Measurements from ENCODE around the gene UBE2J1. TPM values are rescaled to one million over a fixed set of nuclear protein-coding genes. Genes with fewer than 3 reads are reported as not detected.

The UBE2J1 gene
- total RNA-seq, 1 experiment from 2014 or later: 45.5 TPM

DNA sequence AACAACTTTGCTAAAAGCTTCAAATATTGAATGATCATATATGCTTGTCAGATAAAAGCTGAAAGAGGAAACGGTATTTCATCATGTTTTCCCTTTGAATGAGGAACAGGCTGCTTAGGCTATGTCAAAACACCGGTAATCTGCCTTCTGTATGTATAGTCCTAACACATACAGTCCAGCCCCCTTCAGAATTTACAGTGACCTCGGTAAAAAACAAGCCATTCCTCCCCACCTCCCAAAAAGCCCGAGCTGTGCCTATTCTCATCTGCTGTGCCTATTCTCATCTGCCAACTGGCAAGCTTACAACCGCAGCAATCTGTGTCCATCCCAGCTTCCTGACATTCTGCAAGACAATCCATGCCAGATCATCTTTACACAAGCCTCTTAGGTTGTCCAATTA, 26.8 kb upstream of the UBE2J1 start:
- Histone ChIP-seq H3K4me3 (no peak overlapping the region), H3K27ac (no peak overlapping the region), H3K36me3 (no peaks in the 10 kb centered on the region), H3K9me3 (replicated peaks) (no peaks in the 10 kb centered on the region), H3K27me3 (replicated peaks) (peaks cover 18% of the 10 kb centered on the region), H3K4me1 (replicated peaks) (no peaks in the 10 kb centered on the region)
- no peak for DNase-seq (ENCODE audit: low read depth in 1 of 2, low spot score in 2 of 2)

DNA sequence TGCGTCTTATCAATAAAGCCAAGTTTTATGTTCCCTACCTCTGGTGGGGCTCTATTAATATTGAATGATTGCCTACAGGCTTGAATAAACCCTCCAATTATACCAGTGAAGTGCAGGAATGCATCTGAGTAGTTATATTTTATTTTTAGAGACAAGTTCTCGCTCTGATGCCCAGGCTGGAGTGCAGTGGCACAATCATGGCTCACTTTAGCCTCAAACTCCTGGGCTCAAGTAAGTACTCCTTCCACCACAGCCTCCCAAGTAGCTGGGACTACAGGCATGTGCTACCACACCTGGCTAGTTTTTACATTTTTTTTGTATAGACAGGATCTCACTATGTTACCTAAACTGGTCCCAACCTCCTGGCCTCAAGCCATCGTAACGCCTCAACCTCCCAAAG, 26.1 kb upstream of the UBE2J1 start:
- H3K27ac ChIP-seq: no peak overlapping the region

DNA sequence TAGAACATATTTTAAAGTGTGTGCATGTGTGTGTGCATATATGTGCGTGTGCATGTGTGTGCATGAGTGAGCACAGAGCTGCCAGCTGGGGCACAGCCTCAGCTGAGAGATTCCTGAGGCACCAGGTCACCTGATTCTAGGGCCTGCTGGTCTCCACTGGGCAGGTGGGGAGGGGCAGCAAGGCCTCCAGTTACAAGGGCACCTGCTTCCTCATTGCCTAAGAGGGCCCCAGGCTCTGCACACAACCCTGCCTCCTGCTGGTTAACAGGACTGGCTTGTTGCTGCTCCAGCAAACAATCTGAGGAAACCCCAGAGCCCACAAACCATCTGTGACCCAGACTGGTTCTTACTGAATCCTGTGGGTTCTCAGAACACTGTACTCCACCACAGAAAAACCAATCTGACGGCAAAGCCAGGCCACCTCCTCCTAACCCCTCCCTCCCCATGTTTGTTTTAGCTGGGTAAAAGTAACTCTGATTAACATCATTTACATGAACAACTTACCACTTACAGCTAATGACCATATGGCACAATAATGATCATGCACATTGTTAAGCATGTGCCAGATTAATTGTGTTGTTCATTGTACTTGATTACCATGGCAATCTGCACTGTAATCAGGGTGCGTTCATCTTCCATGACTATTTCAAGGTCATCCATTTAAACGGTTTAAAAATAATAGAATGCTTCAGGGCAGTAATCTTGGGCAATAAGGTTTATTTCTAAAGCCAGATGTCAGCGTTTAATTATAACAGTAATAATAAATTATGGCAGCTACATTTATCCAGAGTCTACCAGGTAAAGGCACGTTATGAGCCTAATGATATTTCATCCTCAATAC, 23.1 kb upstream of the UBE2J1 start:
- H3K9me3 ChIP-seq (replicated peaks): no peaks in the 10 kb centered on the region
- no peaks in the 10 kb centered on the region for H3K4me1 ChIP-seq (replicated peaks)
- H3K4me3 ChIP-seq: no peak overlapping the region
- peaks cover 8% of the 10 kb centered on the region for H3K27me3 ChIP-seq (replicated peaks)
- no peak overlapping the region for H3K27ac ChIP-seq
- DNase-seq (ENCODE audit: low read depth in 1 of 2, low spot score in 2 of 2): no peak
- no peaks in the 10 kb centered on the region for H3K36me3 ChIP-seq

More for the DNA sequence above, 26.1 kb upstream of the UBE2J1 start:
- Histone ChIP-seq H3K27me3 (replicated peaks) (peaks cover 18% of the 10 kb centered on the region), H3K4me1 (replicated peaks) (no peaks in the 10 kb centered on the region), H3K9me3 (replicated peaks) (no peaks in the 10 kb centered on the region), H3K4me3 (no peak overlapping the region), H3K36me3 (no peaks in the 10 kb centered on the region)
- DNase-seq (ENCODE audit: low read depth in 1 of 2, low spot score in 2 of 2): no peak

DNA sequence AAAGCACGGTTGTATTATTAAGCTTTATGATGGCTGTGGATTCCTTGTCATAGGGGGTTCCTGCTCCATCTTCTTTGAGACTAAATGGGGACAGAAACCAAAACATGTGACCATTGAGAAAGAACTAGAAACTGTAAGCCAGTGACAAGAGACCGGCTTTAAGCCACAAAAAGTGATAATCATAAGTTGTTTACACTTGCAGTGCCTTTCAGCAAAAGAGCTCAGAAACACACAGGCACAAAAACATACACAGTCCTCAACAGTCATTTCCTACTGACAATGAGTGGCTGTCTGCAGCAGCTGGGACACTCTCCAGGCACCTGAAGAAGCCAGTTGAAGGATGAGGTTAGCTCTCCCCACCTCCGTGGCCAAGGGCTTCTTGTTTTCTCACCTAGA, 20.0 kb upstream of the UBE2J1 start:
- Histone ChIP-seq H3K27me3 (replicated peaks) (peaks cover 7% of the 10 kb centered on the region; the same call in 1 of the 2 replicates), H3K9me3 (replicated peaks) (no peaks in the 10 kb centered on the region)
- DNase-seq (ENCODE audit: low read depth in 1 of 2, low spot score in 2 of 2): no peak

DNA sequence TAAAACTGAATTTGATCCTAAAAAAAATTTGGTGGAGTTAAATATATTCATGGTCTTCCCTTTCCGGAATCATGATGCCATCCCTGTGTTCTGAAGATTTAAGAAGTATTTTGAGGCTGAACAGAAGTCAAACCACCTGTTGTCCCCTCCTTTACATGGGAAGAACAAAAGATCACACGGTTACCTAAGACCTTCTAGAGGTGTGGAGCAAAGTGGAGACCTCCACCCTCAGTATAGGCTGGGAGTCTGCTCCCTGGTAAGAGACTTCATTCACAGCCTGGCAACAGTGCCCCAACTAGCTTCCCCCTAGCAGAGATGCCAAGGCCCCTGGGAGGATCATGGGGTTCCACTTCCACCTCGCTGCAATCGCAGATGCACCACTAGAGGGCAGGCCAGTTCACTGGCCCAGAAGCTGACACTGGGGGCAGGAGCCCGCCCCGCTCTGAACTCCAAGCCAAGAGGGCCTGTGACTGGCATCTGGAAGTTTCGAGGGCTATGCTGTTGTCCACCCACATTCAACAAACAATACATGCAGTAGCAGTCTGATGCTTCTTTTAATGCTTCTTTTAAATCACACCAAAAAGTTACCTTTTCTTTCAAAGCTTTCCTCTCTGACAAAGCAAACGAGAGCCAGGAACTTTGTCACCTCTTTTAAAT, 19.5 kb upstream of the UBE2J1 start:
- no peaks in the 10 kb centered on the region for H3K36me3 ChIP-seq
- H3K9me3 ChIP-seq (replicated peaks): no peaks in the 10 kb centered on the region
- no peaks in the 10 kb centered on the region for H3K4me1 ChIP-seq (replicated peaks)
- peak; percentile 44 to 71 for DNase-seq (ENCODE audit: low read depth in 1 of 2, low spot score in 2 of 2)
- H3K27ac ChIP-seq: no peak overlapping the region
- H3K27me3 ChIP-seq (replicated peaks): peaks cover 7% of the 10 kb centered on the region; the same call in 1 of the 2 replicates
- no peak overlapping the region for H3K4me3 ChIP-seq

More for the DNA sequence above, 20.0 kb upstream of the UBE2J1 start:
- no peak overlapping the region for H3K27ac ChIP-seq
- no peaks in the 10 kb centered on the region for H3K36me3 ChIP-seq
- H3K4me3 ChIP-seq: no peak overlapping the region
- no peaks in the 10 kb centered on the region for H3K4me1 ChIP-seq (replicated peaks)

DNA sequence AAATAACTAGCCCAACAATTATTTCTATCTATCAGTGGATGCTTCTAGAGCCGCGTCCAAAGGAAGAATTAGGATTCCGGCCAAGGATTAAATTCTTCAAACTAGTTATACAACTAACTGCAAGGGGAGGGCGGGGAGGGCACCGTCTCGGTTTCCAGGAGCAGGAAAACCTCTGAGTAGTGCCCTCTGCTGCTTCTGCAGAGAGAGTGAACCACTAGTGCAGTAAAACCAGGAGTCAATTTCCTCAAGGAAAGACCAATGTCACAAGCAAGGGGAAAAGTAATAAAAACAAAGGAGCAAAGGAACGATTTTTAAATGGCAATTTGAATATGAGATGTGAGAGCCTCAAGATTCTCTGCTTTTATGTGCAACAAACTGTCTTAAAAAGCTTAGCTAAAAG, 16.5 kb upstream of the UBE2J1 start:
- Histone ChIP-seq H3K36me3 (no peaks in the 10 kb centered on the region), H3K4me3 (no peak overlapping the region), H3K4me1 (replicated peaks) (no peaks in the 10 kb centered on the region), H3K27me3 (replicated peaks) (no peaks in the 10 kb centered on the region), H3K9me3 (replicated peaks) (no peaks in the 10 kb centered on the region), H3K27ac (no peak overlapping the region)
- DNase-seq (ENCODE audit: low read depth in 1 of 2, low spot score in 2 of 2): no peak

DNA sequence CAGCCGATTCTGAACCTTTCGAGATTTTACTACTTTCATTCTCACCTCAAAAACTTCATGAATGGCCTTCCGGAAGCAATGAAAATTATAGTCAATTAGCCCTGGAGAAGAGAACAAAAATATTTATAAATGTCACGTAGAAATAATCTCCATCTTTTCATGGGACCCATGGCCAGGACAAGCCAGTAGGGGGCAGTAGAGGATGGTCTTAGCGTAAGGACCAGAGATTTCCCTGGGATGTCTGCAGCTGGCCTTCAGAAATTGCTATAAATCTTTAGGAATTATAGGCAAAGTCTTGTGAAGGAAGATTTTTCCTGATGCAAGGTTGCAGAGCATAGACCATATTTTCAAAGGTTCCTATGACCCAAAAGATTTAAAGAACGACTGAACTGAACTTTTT, 15.6 kb upstream of the UBE2J1 start:
- H3K36me3 ChIP-seq: no peaks in the 10 kb centered on the region
- no peak overlapping the region for H3K27ac ChIP-seq
- DNase-seq (ENCODE audit: low read depth in 1 of 2, low spot score in 2 of 2): peak; percentile 27 to 59
- H3K27me3 ChIP-seq (replicated peaks): no peaks in the 10 kb centered on the region
- no peak overlapping the region for H3K4me3 ChIP-seq
- H3K4me1 ChIP-seq (replicated peaks): no peaks in the 10 kb centered on the region
- no peaks in the 10 kb centered on the region for H3K9me3 ChIP-seq (replicated peaks)

DNA sequence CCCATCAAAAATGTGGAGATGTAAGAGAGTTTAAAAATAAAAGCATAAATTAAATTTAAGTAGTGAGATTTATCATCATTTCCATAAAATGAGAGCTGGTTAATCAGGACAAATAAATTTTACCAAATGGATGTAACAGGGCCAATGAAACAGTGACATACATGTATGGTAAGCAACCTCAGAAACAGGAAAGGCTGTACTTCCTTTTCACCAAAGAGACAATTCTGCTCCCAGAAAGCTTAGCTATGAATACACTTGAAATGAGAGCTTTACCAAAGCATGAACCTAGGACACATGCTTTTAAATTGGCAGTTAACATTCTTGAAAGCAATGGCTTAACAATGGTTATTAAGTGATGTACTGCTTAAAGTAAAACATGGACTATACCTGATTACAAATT, 12.1 kb upstream of the UBE2J1 start:
- no peak overlapping the region for H3K27ac ChIP-seq
- no peak for DNase-seq (ENCODE audit: low read depth in 1 of 2, low spot score in 2 of 2)

DNA sequence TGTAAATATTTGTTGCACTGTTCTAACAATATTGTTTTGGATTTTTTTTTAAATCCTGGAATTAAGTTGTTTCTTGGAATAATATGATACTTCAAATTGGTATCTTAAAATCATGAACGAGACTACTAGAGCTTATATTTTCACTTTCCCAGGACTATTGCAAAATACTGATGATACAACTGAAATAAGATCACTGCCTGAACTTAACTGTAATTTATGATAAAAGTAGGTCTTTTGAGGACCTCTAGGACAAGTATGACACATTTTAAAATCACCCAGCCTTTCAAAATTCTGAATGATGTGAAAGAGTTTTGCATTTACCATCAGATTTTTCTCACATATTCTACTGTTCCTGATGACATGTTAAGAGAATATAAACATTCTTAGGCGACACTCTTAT, 8.6 kb upstream of the UBE2J1 start:
- DNase-seq (ENCODE audit: low read depth in 1 of 2, low spot score in 2 of 2): no peak
- Histone ChIP-seq H3K27ac (no peak overlapping the region), H3K9me3 (replicated peaks) (no peaks in the 10 kb centered on the region)

More for the DNA sequence above, 12.1 kb upstream of the UBE2J1 start:
- Histone ChIP-seq H3K27me3 (replicated peaks) (no peaks in the 10 kb centered on the region), H3K9me3 (replicated peaks) (no peaks in the 10 kb centered on the region), H3K36me3 (no peaks in the 10 kb centered on the region), H3K4me1 (replicated peaks) (no peaks in the 10 kb centered on the region), H3K4me3 (no peak overlapping the region)

DNA sequence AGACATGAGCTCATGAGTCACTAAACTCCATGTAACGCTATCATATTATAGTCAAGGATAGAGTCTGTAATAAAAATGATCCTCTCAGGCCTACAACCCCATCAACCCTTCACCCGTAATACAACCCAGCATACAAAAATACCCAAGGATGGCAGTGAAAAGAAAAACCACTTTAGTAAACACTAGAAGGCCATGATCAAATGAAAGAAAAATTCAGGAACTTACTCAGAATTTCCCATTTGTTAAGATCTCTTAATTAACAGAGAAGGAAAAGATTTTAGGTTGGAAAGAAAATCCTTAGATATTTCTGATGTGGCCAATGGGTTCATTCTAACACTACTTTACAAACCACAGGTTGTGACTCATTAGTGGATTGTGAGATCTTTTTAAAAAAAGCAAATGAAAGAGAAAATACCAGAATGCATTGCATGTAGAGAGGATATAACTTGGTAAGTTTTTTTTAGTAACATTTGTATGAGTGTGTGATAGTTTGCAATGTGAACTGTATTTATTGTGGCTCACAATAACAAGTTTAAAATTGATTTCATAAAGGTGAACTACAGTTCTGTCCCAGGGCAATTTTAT, 8.0 kb upstream of the UBE2J1 start:
- Histone ChIP-seq H3K27ac (no peak overlapping the region), H3K27me3 (replicated peaks) (no peaks in the 10 kb centered on the region), H3K9me3 (replicated peaks) (no peaks in the 10 kb centered on the region), H3K4me1 (replicated peaks) (no peaks in the 10 kb centered on the region), H3K4me3 (no peak overlapping the region), H3K36me3 (no peaks in the 10 kb centered on the region)
- no peak for DNase-seq (ENCODE audit: low read depth in 1 of 2, low spot score in 2 of 2)

More for the DNA sequence above, 8.6 kb upstream of the UBE2J1 start:
- Histone ChIP-seq H3K27me3 (replicated peaks) (no peaks in the 10 kb centered on the region), H3K4me3 (no peak overlapping the region), H3K36me3 (no peaks in the 10 kb centered on the region), H3K4me1 (replicated peaks) (no peaks in the 10 kb centered on the region)

DNA sequence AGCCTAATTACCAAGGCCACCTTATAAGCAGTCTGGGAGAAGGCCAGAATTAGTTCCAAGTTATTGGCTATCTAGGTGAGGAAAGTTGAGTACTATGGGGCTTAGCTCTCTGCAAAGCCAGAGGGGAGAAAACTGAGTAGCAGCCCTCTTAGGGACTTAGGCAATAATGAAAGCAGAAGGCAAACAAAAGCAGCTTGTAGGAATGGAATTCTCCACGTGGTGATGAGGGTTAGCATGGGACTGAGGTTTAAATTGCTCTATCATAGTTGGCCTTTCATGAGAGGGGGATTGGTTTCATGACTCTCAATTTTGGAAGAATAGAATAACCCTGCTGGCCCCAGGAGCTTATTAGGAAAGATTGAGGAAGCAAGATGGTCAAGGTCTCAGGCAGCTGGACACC, 7.0 kb upstream of the UBE2J1 start:
- H3K27ac ChIP-seq: no peak overlapping the region
- no peaks in the 10 kb centered on the region for H3K4me1 ChIP-seq (replicated peaks)
- no peaks in the 10 kb centered on the region for H3K9me3 ChIP-seq (replicated peaks)
- DNase-seq (ENCODE audit: low read depth in 1 of 2, low spot score in 2 of 2): no peak
- H3K4me3 ChIP-seq: no peak overlapping the region
- H3K36me3 ChIP-seq: no peaks in the 10 kb centered on the region
- H3K27me3 ChIP-seq (replicated peaks): no peaks in the 10 kb centered on the region

DNA sequence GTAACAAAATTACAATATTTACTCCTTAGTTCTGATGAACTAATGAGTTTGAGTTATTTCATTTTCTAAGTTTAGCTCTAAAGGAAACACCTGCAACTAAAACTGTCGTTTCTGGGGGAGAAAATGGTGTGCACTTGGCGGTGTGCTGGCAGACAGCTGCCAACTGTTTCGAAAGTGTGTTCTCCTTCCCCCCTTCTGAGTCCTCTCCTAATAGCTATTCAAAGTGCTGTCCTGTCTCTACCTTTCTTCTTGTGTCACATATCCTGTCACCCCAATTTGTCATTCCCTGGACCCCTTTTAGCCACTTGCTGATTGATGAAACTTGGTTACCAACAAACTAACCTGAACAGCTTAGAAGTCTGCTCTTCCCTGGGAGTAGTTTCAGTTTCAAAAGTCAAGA, 4.9 kb upstream of the UBE2J1 start:
- no peaks in the 10 kb centered on the region for H3K9me3 ChIP-seq (replicated peaks)
- H3K27me3 ChIP-seq (replicated peaks): no peaks in the 10 kb centered on the region
- no peak overlapping the region for H3K4me3 ChIP-seq
- H3K27ac ChIP-seq: no peak overlapping the region
- peaks cover 8% of the 10 kb centered on the region for H3K4me1 ChIP-seq (replicated peaks)
- DNase-seq (ENCODE audit: low read depth in 1 of 2, low spot score in 2 of 2): no peak
- H3K36me3 ChIP-seq: peaks cover 7% of the 10 kb centered on the region

DNA sequence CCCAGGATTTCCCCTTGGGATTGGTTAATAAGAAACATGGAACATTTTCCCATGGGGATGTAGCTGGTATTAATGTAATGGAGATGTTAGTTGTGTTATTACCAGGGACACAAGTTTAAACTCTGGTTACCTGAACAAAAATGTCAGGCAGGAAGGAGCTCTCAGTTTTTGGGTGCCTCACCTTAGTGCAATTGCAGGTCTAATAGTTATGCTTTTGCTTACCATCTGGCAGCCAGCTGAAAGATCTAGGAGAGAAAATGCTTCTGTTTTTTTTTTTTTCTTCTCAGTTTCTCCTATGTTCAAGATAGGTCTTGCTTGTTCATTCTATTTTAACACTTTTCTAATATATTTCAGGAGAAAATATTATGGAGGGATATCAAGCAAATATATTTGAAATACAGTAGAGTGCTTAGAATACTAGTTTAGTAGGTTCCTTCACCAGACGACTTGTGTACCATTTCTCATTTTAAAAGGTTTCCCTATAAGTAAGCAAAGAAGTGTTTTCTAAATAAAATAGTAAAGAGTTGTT, 4.2 kb upstream of the UBE2J1 start:
- H3K27me3 ChIP-seq (replicated peaks): no peaks in the 10 kb centered on the region
- no peaks in the 10 kb centered on the region for H3K9me3 ChIP-seq (replicated peaks)
- H3K36me3 ChIP-seq: peaks cover 9% of the 10 kb centered on the region
- DNase-seq (ENCODE audit: low read depth in 1 of 2, low spot score in 2 of 2): no peak
- H3K4me3 ChIP-seq: no peak overlapping the region
- no peak overlapping the region for H3K27ac ChIP-seq
- peaks cover 8% of the 10 kb centered on the region for H3K4me1 ChIP-seq (replicated peaks)

Data from SJSA1 (cell line).